Mucosa of gallbladder (tissue), 1 donor: ENCODE data around the gene TMEM114. TPM values are rescaled to one million over a fixed set of nuclear protein-coding genes. Genes with fewer than 3 reads are reported as not detected.
A peak's percentile ranks its signal among the peaks of the same experiment; 100 is the strongest.

Experiments
- DNase-seq: peaks from one replicate; pipeline ENCODE4 v3.0.0-alpha.2; 2020; ENCODE audit warnings: low spot score
- total RNA-seq: library from RNA; stranded (reverse); gene quantifications from one replicate; pipeline ENCODE4 v1.2.1, GENCODE V29; 2021
- donor health status: DM: no; HTN: no; CAD: no.

The TMEM114 gene
- total RNA-seq, 1 donor from 2014 or later: not detected

DNA sequence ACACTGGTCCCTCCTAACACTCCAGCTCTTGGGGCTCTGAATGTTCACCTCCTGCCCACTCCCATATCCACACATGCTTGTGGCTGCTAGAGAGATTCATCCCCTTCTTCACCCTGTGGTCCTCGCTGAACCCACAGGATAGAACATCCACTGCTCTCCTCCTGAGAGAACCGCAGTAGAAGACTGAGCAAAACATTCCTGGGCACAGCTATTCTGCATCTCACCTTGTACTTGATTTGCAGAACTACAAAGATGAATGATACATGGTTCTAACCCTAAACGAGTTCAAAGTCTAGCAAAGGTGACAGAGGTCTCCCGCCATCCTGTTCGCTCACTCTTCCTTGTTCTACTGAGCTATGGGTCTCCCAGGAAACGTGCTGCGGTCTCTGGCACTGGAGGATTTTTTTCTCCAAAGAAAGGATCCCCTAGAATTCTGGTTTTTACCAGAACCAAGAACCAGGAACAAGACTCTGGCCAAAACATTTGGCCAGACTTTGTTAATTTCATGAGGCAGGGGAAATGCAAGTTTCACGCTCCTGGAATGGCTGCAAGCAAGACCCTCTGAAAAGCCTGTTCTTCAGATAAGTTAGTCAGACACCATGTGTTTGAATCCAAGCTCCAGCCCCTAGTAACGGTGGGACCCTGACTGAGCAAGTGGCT lies 39.5 kb downstream of the TMEM114 start:
- no peak for DNase-seq

- DNase-seq: no peak
Measured at GRCh38 chr16:8549843-8550412, 40.4 kb downstream of the TMEM114 start.

DNA sequence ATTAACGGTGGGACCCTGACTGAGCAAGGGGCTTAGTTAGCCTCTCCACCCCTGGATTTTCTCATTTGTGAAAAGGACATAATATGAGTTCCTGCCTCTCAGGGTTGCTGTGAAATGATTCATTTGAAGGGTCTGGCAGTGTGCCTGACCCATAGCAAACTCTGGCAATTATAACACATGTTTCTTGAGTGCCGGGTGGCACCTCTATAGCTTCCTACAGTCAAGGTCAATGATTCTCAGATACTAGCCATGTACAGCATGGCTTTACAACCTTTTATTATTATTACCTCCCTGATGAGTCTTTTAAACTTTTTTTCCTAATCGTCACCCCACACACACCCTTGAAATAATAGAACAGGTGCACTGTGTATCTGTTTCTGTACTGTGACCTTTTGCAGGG lies 42.1 kb downstream of the TMEM114 start:
- DNase-seq: no peak

- DNase-seq: no peak
Measured at GRCh38 chr16:8547762-8548161, 42.5 kb downstream of the TMEM114 start.

GRCh38 chr16:8544406-8544805 lies 45.9 kb downstream of the TMEM114 start:
- no peak for DNase-seq

DNA sequence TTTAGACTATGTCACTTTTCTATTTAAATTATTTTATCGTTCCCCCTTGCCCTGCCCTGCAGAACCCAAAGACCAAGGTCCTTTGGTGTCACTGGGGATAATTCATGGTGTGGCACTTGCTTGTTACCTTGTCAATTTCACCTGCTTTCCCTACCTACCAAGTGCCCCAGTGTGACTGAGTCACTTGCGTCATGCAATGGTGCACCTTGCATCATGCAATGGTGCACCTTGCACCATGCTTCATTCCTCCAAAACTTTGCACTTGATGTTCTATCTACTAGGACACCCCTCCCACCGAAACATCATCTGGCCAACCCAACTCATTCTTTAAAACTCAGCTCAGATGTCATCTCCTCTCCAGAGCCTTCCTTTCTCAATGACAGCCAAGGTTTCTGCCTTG lies 47.1 kb downstream of the TMEM114 start:
- no peak for DNase-seq

GRCh38 chr16:8542393-8542792 lies 47.9 kb downstream of the TMEM114 start:
- no peak for DNase-seq

GRCh38 chr16:8541868-8542267 lies 48.4 kb downstream of the TMEM114 start:
- no peak for DNase-seq

DNA sequence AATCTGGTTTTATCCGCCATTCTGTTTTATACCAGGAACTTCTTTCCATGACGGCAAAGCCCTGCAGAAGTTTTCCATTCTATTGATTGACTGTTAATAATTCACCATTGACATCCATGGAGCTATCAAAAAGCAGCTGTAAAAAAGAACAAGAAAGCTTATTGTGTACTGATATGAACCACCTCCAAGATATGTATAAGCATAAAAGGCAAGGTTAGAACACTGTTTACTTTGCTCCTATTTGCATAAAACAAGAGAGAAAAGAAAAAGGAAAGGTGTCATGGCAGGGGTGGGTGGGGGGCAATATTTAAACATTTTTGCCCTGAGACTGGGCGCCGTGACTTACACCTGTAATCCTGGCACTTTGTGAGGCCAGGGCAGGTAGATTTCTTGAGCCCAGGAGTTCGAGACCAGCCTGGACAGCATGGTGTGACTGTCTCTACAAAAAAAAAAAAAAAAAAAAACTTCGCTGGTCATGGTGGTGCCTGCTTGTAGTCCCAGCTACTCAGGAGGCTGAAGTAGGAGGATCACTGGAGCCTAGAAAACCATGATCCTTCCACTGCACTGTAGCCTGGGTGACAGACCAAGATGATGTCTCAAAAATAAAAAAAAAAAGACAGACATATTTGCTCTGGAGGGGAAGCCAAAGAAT lies 52.5 kb downstream of the TMEM114 start:
- peak; percentile 27 for DNase-seq

GRCh38 chr16:8533509-8533908 lies 56.8 kb downstream of the TMEM114 start:
- no peak for DNase-seq

DNA sequence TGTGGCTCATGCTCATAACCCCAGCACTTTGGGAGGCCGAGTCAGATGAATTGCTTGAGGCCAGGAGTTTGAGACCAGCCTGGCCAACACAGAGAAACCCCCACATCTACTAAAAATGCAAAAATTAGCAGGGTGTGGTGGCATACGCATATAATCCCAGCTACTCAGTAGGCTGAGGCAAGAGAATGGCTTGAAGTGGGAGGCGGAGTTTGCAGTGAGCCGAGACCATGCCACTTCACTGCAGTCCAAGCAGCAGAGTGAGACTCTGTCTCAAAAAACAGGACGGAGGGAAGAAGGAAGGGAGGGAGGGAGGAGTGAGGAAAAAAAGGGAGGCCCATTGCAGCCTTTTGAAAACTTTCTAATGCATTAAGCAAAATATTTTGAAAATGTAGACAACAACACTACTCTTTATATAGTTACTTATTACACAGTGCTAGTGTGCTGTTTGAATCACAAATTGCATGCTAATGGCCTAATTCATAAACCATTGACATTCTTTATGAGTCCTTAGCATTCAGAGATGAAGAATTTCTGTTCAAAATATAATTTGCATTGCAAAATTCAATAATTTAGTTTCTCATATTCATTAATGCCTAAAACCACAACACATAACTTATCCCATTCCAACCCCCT lies 59.4 kb downstream of the TMEM114 start:
- no peak for DNase-seq

DNA sequence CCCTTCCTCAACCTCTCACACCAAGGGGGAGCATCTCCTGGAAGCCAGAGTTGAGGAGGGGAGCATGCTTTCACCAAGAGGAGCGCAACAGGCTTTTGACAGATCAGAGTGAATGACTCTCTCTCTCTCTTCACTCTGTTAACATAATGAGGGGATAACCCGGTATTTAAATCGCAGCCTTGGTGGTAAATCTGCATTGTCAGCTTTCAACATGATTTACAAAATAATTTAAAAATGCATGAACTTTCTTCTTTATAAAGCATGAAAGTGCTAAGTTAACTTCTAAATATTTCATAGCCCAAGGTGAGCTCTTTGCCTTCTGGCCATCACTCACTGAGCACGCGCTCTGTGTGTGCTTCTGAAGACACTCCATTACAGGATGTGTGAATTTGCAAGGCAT lies 61.8 kb downstream of the TMEM114 start:
- DNase-seq: no peak

DNA sequence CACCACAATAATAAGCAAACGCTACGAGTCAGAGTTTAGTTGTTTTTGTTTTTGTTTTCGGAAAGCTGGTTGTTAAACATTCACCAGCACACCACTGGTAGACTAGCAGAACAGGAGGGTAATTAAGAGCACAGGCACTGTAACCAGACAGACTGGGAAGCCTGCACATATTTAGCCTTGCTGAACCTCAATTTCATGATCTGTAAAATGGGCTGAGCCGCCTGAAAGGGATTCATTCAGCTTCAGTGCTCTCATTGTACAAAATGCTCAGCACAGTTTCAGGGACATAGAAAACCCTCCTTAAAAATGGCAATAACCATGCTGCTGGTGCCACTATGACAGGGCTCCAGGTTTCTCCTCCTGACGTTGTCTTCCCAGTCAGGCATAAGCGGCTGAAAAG lies 66.4 kb downstream of the TMEM114 start:
- no peak for DNase-seq

DNA sequence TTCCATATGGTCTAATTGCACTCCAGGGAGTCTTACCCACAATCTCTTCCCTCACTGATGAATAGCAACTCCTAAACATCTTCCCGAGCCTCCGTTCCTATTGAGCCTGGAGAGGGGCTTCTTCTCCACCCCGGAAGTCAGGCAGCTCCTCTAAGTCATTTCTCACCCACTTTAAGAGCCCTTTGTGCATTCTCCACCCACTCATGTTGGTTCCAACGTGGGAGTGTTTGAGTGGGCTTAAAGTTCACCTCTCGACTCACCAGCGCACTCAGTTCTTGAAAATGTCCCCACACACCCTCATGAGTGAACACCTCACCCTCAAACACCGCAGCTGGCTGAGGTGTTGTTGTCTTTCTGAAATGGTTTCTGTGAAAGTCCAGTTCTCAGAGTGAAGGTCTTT lies 67.6 kb downstream of the TMEM114 start:
- no peak for DNase-seq

GRCh38 chr16:8519643-8520042 lies 70.7 kb downstream of the TMEM114 start:
- no peak for DNase-seq

Other genes with a start within 250 kb of the TMEM114 start
- gene METTL22, start 31.2 kb upstream of the TMEM114 start, total RNA-seq: 23.8 TPM
- 26.0 TPM for gene ABAT, start 84.1 kb upstream of the TMEM114 start, total RNA-seq
- 11.1 TPM for gene TMEM186, start 207.1 kb upstream of the TMEM114 start, total RNA-seq
- gene PMM2, start 207.3 kb upstream of the TMEM114 start, total RNA-seq: 33.2 TPM